CD4-positive, alpha-beta T cell treated with Interleukin-17A for 1 hour (primary cell): ENCODE results near the gene TMEM35B.
"Not testable (repeated sequence)": the region's sequence is repeated elsewhere in the genome, so short reads cannot be mapped to it uniquely, and the experiment has no call there.

Source experiments
- DNase-seq: peaks from one replicate; pipeline ENCODE4 v3.0.0-alpha.2; 2020

Gene TMEM35B

GRCh38 chr1:34975771-34976170 lies 9.4 kb downstream of the TMEM35B start:
- DNase-seq: no peak

GRCh38 chr1:34975338-34975737 lies 9.8 kb downstream of the TMEM35B start:
- no peak for DNase-seq

GRCh38 chr1:34974626-34975025 lies 10.5 kb downstream of the TMEM35B start:
- DNase-seq: no peak

GRCh38 chr1:34973326-34973725 lies 11.8 kb downstream of the TMEM35B start:
- no peak for DNase-seq

GRCh38 chr1:34970829-34971228 lies 14.3 kb downstream of the TMEM35B start:
- DNase-seq: no peak

- no peak for DNase-seq
These were observed 14.9 kb downstream of the TMEM35B start for GRCh38 chr1:34970220-34970735.

- peak; percentile 30 for DNase-seq
These were observed 16.9 kb downstream of the TMEM35B start for GRCh38 chr1:34968297-34968696.

GRCh38 chr1:34967672-34968071 lies 17.5 kb downstream of the TMEM35B start:
- DNase-seq: not testable (repeated sequence)

- no peak for DNase-seq
These were observed 19.6 kb downstream of the TMEM35B start for GRCh38 chr1:34965597-34965996.

- no peak for DNase-seq
These were observed 34.7 kb downstream of the TMEM35B start for GRCh38 chr1:34950428-34950827.

- not testable (repeated sequence) for DNase-seq
These were observed 36.4 kb downstream of the TMEM35B start for GRCh38 chr1:34948739-34949138.

- not testable (repeated sequence) for DNase-seq
These were observed 37.4 kb downstream of the TMEM35B start for GRCh38 chr1:34947641-34948314.

GRCh38 chr1:34946211-34946610 lies 38.9 kb downstream of the TMEM35B start:
- no peak for DNase-seq

- not testable (repeated sequence) for DNase-seq
These were observed 43.3 kb downstream of the TMEM35B start for GRCh38 chr1:34941798-34942197.
